AG04450 (cell line): ENCODE measurements around the gene TLR10. TPM values are rescaled to one million over a fixed set of nuclear protein-coding genes. Genes with fewer than 3 reads are reported as not detected.

Experiments used
- CTCF ChIA-PET: fragments of 300-600, 350-600 bp; formaldehyde crosslinking; extraction: SDS; loops from one replicate; lab custom pipeline; 2022; ENCODE audit warnings: antibody characterized with exemption, inconsistent platforms; lab: Charles Lee
- POLR2A ChIA-PET: fragments of 350-600 bp; formaldehyde crosslinking; extraction: SDS; loops from one replicate; lab custom pipeline; 2021; ENCODE audit warnings: antibody characterized with exemption, inconsistent platforms; lab: Yijun Ruan, JAX
- DNase-seq: peaks from one replicate; pipeline ENCODE4 v3.0.0-alpha.2; 2011; ENCODE audit warnings: low read depth, low spot score
- H3K27ac ChIP-seq: one replicate; pipeline ENCODE4 v1.5.1; 2012; ENCODE audit warnings: low read depth, low read length, control low read depth
- H3K27me3 ChIP-seq: one replicate; pipeline ENCODE4 v1.6.0; 2012; ENCODE audit warnings: low read length; ENCODE audit not compliant: control insufficient read depth, insufficient read depth
- H3K4me3 ChIP-seq: 2 replicates; pipeline ENCODE4 v1.5.1; 2011; ENCODE audit warnings: mild to moderate bottlenecking, low read depth, low read length, control low read depth
- H3K9me3 ChIP-seq: 2 replicates; pipeline ENCODE4 v1.5.1; 2012; ENCODE audit warnings: low read length; ENCODE audit not compliant: control insufficient read depth, insufficient read depth
- polyA plus RNA-seq: library from polyadenylated mRNA; depleted of rRNA; stranded (reverse); fragments of >200 nt; gene quantifications from 2 replicates; pipeline ENCODE4 v1.2.3, GENCODE V29; 2011
- TF ChIP-seq, protein P1 (sequence below): IDR thresholded peaks from 2 replicates; pipeline ENCODE4 v1.5.1; 2011; ENCODE audit warnings: low read depth, low read length, control low read depth, inconsistent platforms

Gene TLR10
- polyA plus RNA-seq, 1 experiment, result not detected

DNA sequence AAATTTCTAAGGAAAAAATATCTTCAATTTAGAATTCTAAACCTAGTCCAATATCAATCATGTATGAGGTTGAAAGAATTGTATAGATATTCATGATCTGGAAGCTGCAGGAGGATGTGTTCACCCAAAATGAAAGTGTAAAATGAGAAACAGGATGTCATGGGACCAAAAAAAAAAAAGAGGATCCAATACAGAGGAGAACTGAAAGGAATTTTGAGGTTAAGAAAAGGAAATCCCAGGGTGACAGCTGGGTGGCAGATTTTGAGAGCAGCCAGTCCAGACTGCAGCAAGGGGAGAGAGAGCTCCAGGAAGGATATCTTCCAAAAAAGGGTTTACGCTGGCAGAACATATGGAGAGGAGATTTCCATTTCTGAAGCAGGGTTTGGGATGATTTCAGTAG is 38.9 kb downstream of the TLR10 start:
- POLR2A ChIA-PET, result no interaction called here
- TF ChIP-seq, protein P1, sequence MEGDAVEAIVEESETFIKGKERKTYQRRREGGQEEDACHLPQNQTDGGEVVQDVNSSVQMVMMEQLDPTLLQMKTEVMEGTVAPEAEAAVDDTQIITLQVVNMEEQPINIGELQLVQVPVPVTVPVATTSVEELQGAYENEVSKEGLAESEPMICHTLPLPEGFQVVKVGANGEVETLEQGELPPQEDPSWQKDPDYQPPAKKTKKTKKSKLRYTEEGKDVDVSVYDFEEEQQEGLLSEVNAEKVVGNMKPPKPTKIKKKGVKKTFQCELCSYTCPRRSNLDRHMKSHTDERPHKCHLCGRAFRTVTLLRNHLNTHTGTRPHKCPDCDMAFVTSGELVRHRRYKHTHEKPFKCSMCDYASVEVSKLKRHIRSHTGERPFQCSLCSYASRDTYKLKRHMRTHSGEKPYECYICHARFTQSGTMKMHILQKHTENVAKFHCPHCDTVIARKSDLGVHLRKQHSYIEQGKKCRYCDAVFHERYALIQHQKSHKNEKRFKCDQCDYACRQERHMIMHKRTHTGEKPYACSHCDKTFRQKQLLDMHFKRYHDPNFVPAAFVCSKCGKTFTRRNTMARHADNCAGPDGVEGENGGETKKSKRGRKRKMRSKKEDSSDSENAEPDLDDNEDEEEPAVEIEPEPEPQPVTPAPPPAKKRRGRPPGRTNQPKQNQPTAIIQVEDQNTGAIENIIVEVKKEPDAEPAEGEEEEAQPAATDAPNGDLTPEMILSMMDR, result no peak
- Histone ChIP-seq H3K27ac (no peak overlapping the region), H3K9me3 (peaks cover 8% of the 10 kb centered on the region), H3K4me3 (no peak overlapping the region), H3K27me3 (peaks cover 5% of the 10 kb centered on the region)
- no peak for DNase-seq
- CTCF ChIA-PET, result interaction anchor here (1.1 to 1.9 kb wide), 2 partner anchors 39 to 69 kb away, joined by 5 read pairs; partner anchors contain the start of gene TLR10

DNA sequence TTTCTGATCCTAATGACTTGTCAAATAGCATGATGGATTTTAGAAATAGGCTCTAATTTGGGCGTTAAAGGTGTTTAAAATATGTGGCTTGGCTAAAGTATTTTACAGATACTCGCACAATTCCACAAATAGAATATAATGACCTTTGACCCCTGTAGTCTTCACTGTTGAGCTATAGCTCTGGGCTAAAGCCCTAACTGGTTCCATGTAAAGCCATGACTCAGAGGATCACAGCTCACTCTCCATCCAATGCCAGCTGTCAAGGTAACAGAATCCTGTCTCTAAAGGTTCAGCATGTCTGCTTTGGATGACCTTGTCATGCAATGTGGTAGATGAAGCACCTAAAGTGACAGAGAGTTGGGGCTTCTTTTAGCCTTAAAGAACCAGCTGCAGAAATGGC is 42.5 kb downstream of the TLR10 start:
- POLR2A ChIA-PET, result no interaction called here
- H3K9me3 ChIP-seq, result no peaks in the 10 kb centered on the region
- TF ChIP-seq, protein P1, result no peak
- peaks cover 9% of the 10 kb centered on the region for H3K27me3 ChIP-seq
- no peak overlapping the region for H3K4me3 ChIP-seq
- CTCF ChIA-PET, result interaction anchor here (0.7 to 1.6 kb wide), 6 partner anchors 9 to 560 kb away, joined by 4 to 8 read pairs (median 7); partner anchors contain the start of gene TLR10
- H3K27ac ChIP-seq, result no peak overlapping the region
- no peak for DNase-seq

DNA sequence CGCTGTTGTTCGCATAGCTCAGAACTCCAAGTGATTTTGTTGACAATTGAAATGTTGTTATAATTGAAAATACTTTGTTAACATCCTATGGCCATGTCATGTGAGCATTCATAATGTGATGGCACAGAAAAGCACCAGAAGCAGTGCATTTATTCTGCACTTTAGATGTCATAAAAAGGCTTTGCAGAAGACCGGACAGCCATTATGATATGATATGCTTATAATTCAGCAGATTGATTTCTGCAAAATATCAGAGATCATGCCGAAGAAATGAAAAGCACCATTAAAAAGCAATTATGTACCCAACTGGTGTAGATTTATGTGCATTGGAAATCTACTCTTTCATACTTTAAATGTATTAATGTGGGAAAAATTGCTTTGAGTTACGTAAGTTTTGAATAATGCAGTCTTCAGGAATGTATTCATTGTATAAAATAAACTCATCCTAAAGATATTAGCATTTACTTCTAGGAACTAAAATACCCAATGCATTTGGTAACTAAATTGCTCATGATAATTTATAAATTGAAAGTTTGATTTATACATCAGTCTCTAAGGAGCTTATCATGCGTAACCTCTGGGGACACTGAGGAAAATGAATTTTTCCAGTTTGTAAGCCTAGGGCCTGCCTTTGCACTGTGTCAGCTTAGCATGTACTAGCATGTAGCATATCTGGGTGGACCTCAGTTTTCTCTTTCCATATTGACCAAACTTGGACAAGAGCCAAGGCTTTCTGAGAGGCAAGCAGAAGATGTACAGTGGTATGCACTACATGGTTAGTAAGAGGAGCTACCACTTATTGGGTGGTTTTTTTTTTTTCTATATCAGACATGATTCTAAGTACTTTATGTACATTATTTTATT is 43.6 kb downstream of the TLR10 start:
- ChIA-PET POLR2A (no interaction called here), CTCF (interaction anchor here (0.7 to 1.6 kb wide), 5 partner anchors 8 to 677 kb away, joined by 3 to 10 read pairs (median 4); no protein-coding TSS in a partner anchor)
- DNase-seq, result no peak
- no peak overlapping the region for H3K4me3 ChIP-seq
- H3K27me3 ChIP-seq, result peaks cover 13% of the 10 kb centered on the region
- TF ChIP-seq, protein P1, result no peak
- H3K9me3 ChIP-seq, result no peaks in the 10 kb centered on the region
- H3K27ac ChIP-seq, result no peak overlapping the region

DNA sequence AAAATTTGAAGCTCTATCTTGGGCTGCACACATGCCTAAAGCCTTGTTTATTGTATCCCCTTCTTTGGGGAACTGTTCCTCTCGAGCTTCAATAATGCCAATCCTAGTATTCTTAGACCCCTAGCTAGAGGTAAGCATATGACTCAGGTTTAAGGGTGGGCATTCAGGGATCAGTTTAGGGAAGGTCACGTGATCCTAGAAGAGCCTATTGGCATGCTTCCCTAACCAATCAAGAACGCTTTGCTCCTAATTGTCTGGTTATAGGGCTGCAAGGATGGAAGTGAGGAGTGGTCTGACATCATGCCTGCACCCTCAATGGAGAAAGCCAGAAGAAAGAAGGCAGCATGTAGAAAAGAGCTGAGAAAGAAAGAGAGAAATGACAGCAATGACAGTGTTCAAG is 46.9 kb downstream of the TLR10 start:
- Histone ChIP-seq H3K27ac (no peak overlapping the region), H3K9me3 (peaks cover 9% of the 10 kb centered on the region; the same call in 1 of the 2 replicates), H3K4me3 (no peak overlapping the region), H3K27me3 (peaks cover 8% of the 10 kb centered on the region)
- TF ChIP-seq, protein P1, result no peak
- CTCF ChIA-PET, result interaction anchor here (3.0 kb wide), 1 partner anchor 556 kb away, joined by 12 read pairs; no protein-coding TSS in a partner anchor
- POLR2A ChIA-PET, result interaction anchor here (0.7 kb wide), 1 partner anchor 44 kb away, joined by 6 read pairs; no protein-coding TSS in a partner anchor
- no peak for DNase-seq

DNA sequence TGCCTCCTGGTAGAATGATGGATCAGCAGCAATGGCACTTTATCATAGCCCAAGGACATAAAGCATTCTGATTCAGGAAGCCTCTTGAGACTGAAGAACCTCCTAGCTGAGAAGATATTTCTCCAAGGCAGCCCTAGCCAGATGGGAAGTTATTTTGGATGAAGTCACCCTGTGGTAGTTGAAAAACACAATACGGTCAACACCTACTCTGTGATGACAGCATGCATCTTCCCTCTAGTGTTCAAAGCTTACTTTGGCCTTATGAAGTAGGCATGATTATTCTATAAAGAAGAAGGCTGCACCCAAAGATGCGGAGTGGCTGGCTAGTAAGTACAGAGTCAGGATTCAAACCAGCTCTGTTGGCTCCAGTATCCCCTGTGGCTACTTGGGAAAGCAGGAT is 47.9 kb downstream of the TLR10 start:
- Histone ChIP-seq H3K27me3 (peaks cover 8% of the 10 kb centered on the region), H3K9me3 (peaks cover 9% of the 10 kb centered on the region; the same call in 1 of the 2 replicates), H3K27ac (no peak overlapping the region), H3K4me3 (no peak overlapping the region)
- POLR2A ChIA-PET, result no interaction called here
- TF ChIP-seq, protein P1, result no peak
- no peak for DNase-seq
- CTCF ChIA-PET, result interaction anchor here (3.0 kb wide), 1 partner anchor 556 kb away, joined by 12 read pairs; no protein-coding TSS in a partner anchor
